ENCODE results near the gene LSAMP.

LSAMP gene

GRCh38 chr3:116285781-116286421 is 159.4 kb downstream of the LSAMP start:
- no peak for FAIRE-seq

GRCh38 chr3:116281313-116282143 is 163.8 kb downstream of the LSAMP start:
- FAIRE-seq, result no peak

- no peak for FAIRE-seq
Measured at GRCh38 chr3:116280130-116280740, 165.1 kb downstream of the LSAMP start.

GRCh38 chr3:116276675-116277074 is 168.6 kb downstream of the LSAMP start:
- no peak for FAIRE-seq

GRCh38 chr3:116270056-116270455 is 175.2 kb downstream of the LSAMP start:
- FAIRE-seq, result no peak

- FAIRE-seq, result no peak
Measured at GRCh38 chr3:116267116-116267515, 178.2 kb downstream of the LSAMP start.

- FAIRE-seq, result no peak
Measured at GRCh38 chr3:116265976-116266584, 179.2 kb downstream of the LSAMP start.

GRCh38 chr3:116265320-116265695 is 180.0 kb downstream of the LSAMP start:
- FAIRE-seq, result no peak

GRCh38 chr3:116264546-116265319 is 180.6 kb downstream of the LSAMP start:
- FAIRE-seq, result no peak

GRCh38 chr3:116263842-116264545 is 181.3 kb downstream of the LSAMP start:
- no peak for FAIRE-seq

- FAIRE-seq, result no peak
Measured at GRCh38 chr3:116260491-116260890, 184.8 kb downstream of the LSAMP start.

GRCh38 chr3:116259984-116260383 is 185.3 kb downstream of the LSAMP start:
- FAIRE-seq, result no peak

- no peak for FAIRE-seq
Measured at GRCh38 chr3:116256843-116257485, 188.3 kb downstream of the LSAMP start.

- FAIRE-seq, result no peak
Measured at GRCh38 chr3:116254541-116254940, 190.7 kb downstream of the LSAMP start.

- FAIRE-seq, result no peak
Measured at GRCh38 chr3:116253511-116253910, 191.8 kb downstream of the LSAMP start.

- no peak for FAIRE-seq
Measured at GRCh38 chr3:116247605-116248004, 197.7 kb downstream of the LSAMP start.

GRCh38 chr3:116246406-116246980 is 198.8 kb downstream of the LSAMP start:
- FAIRE-seq, result no peak

GRCh38 chr3:116242825-116243224 is 202.5 kb downstream of the LSAMP start:
- FAIRE-seq, result no peak

GRCh38 chr3:116241677-116242076 is 203.6 kb downstream of the LSAMP start:
- FAIRE-seq, result no peak

GRCh38 chr3:116240261-116240660 is 205.0 kb downstream of the LSAMP start:
- FAIRE-seq, result no peak

All from endometrium (tissue), 2 donors.